Naive B cell (primary cell): ENCODE results near the gene CDH23. TPM values are rescaled to one million over a fixed set of nuclear protein-coding genes. Genes with fewer than 3 reads are reported as not detected.

Source experiments
- ATAC-seq, 2 donors: fragments of 150-1000 bp; cut with Tn5 transposase; 2 replicates each; pipeline ENCODE4 v1.10.0; 2021; ENCODE audit warnings: low read depth in 2 of 2, mild to moderate bottlenecking in 2 of 2, moderate library complexity in 2 of 2
- DNase-seq: peaks from one replicate; pipeline ENCODE4 v3.0.0; 2022
- H3K27ac Mint-ChIP-seq, 6 donors: one replicate each; pipeline ENCODE4 v1.8.0; 2020 to 2022; ENCODE audit warnings: mild to moderate bottlenecking in 6 of 6, mixed read lengths in 6 of 6, moderate library complexity in 5 of 6, inconsistent platforms in 2 of 6
- H3K27me3 Mint-ChIP-seq, 3 donors: one replicate each; pipeline ENCODE4 v1.8.0; 2021 to 2022; ENCODE audit warnings: mixed read lengths in 3 of 3, mild to moderate bottlenecking in 1 of 3
- H3K36me3 Mint-ChIP-seq, 2 donors: one replicate each; pipeline ENCODE4 v1.8.0; 2020 to 2022; ENCODE audit warnings: mixed read lengths in 2 of 2, inconsistent platforms in 1 of 2, mild to moderate bottlenecking in 1 of 2
- H3K4me1 Mint-ChIP-seq, 3 donors: one replicate each; pipeline ENCODE4 v1.8.0; 2020 to 2022; ENCODE audit warnings: mixed read lengths in 3 of 3, inconsistent platforms in 1 of 3, mild to moderate bottlenecking in 1 of 3, moderate library complexity in 1 of 3
- H3K4me3 Mint-ChIP-seq, 8 donors: one replicate each; pipeline ENCODE4 v1.8.0; 2020 to 2022; ENCODE audit warnings: mild to moderate bottlenecking in 8 of 8, mixed read lengths in 8 of 8, moderate library complexity in 8 of 8, inconsistent platforms in 2 of 8
- H3K9me3 Mint-ChIP-seq, 7 donors: one replicate each; pipeline ENCODE4 v1.8.0; 2020 to 2022; ENCODE audit warnings: mixed read lengths in 7 of 7, mild to moderate bottlenecking in 5 of 7, inconsistent platforms in 2 of 7, moderate library complexity in 1 of 7
- polyA plus RNA-seq, 6 donors: library from polyadenylated mRNA; unstranded; fragments of 300-500 nt; fragmentation: Illumina TruSeq; gene quantifications; one replicate each; pipeline ENCODE4 v1.2.3, GENCODE V29; 2021; ENCODE audit warnings: low read depth in 6 of 6

Gene CDH23
- polyA plus RNA-seq, 6 donors from 2014 or later: 0.05 to 0.62 (median 0.21) TPM; not detected in 2

DNA sequence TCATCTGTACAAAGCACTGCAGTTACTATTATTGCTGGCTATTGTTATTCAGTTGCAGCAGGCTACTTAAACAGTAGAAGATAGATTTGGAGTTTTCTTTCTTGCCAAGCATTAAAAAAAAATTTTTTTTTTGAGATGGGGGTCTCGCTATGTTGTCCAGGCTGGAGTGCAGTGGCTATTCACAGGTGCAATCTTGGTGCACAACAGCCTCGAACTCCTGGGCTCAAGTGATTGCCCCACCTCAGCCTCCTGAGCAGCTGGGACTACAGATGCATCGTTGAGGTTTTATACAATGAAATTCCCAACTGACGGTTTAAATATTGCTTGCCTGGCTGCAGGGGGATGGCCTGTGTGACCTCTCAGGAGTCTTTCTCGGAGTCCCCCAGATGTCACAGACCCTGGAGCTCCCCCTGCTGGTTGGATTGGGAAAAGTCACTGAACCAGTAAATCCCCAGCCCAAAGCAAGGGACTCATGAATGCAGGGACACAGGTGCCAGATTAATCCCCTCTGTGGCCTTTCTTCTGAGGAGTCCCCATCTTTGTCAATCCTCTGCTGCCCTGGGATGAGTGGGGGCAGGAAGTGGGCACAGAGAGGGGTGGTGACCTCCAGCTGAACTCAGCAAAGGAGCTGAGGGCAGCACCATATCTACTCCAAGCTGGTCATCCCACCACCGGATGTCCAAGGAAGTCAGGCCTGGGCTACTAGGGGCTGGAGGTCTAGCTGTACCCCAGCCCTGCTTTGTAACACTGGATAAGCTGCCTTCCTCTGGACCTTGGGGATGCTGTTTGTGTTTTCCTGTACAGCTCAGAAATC, 173.3 kb downstream of the CDH23 start:
- no peaks in the 10 kb centered on the region for H3K9me3 Mint-ChIP-seq
- DNase-seq (peak; percentile 57), ATAC-seq (peak in 1 of 2 donors; percentile 56)
- no peak overlapping the region for H3K4me3 Mint-ChIP-seq
- peaks cover 4 to 13% (median 6%) of the 10 kb centered on the region in 3 donors for H3K27me3 Mint-ChIP-seq
- peaks cover 0 to 5% (median 0%) of the 10 kb centered on the region in 3 donors for H3K4me1 Mint-ChIP-seq
- H3K36me3 Mint-ChIP-seq: no peaks in the 10 kb centered on the region
- H3K27ac Mint-ChIP-seq: no peak overlapping the region

DNA sequence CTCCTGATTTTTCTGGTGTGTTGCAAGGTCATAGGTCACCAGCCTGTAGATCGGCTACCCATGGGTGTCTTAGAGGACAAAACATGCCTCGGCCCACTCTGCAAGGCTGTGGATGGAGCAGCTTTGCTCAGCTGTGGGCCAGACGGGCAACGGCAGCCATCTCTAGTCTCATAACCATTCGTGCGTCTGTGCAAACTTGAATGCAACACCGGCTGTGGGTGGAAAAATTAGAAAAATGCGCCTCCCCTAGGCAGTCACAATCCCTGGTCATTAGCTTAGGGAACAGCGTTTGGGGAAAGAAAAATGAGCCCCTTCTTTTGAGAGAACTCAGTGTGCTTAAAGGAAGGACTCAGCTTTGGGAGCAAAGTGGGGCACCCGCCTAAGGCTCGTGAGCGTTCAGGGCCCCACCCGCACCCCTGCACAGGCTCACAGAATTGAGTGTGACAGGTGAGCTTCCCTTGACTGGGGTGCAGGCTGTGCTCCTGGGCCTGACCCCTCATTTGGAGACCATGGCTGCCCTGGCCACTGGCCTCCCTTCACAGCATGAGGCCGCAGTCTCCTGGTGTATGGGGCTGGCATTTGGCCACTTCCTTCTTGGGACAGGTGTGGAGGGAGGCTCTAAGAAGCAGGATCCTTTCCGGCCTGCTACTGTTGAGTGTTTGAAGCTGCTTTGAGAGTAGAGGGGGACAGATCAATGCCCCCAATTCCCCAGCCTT, 174.9 kb downstream of the CDH23 start:
- Mint-ChIP-seq H3K27me3 (peaks cover 0 to 4% (median 4%) of the 10 kb centered on the region in 3 donors), H3K27ac (no peak overlapping the region), H3K4me1 (peaks cover 0 to 5% (median 0%) of the 10 kb centered on the region in 3 donors), H3K9me3 (no peaks in the 10 kb centered on the region), H3K36me3 (no peaks in the 10 kb centered on the region), H3K4me3 (no peak overlapping the region)
- ATAC-seq: no peak
- no peak for DNase-seq

DNA sequence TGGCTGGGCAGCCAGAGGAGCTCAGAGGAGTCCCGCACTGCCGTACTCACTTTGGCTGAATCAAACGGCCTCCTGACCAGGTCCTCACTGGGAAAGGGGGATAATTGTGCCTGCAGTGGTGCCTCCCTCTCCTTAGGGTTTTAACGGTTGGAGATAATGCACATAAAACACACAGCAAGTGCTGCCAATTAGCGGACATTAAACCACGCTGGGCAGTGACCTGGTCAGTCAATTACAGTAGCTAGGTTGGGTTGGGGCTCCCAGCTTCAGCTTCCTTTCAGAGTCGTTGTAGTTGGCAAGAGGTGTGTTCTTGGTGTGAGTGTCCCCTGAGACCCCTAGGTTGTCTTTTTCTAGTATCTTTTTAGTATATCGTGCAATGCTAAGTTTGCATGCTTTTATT, 176.2 kb downstream of the CDH23 start:
- H3K36me3 Mint-ChIP-seq: no peaks in the 10 kb centered on the region
- DNase-seq: no peak
- ATAC-seq: no peak
- no peaks in the 10 kb centered on the region for H3K9me3 Mint-ChIP-seq
- no peak overlapping the region for H3K4me3 Mint-ChIP-seq
- peaks cover 0 to 5% (median 0%) of the 10 kb centered on the region in 3 donors for H3K4me1 Mint-ChIP-seq
- H3K27ac Mint-ChIP-seq: no peak overlapping the region
- H3K27me3 Mint-ChIP-seq: peaks cover 0 to 12% (median 4%) of the 10 kb centered on the region in 3 donors

DNA sequence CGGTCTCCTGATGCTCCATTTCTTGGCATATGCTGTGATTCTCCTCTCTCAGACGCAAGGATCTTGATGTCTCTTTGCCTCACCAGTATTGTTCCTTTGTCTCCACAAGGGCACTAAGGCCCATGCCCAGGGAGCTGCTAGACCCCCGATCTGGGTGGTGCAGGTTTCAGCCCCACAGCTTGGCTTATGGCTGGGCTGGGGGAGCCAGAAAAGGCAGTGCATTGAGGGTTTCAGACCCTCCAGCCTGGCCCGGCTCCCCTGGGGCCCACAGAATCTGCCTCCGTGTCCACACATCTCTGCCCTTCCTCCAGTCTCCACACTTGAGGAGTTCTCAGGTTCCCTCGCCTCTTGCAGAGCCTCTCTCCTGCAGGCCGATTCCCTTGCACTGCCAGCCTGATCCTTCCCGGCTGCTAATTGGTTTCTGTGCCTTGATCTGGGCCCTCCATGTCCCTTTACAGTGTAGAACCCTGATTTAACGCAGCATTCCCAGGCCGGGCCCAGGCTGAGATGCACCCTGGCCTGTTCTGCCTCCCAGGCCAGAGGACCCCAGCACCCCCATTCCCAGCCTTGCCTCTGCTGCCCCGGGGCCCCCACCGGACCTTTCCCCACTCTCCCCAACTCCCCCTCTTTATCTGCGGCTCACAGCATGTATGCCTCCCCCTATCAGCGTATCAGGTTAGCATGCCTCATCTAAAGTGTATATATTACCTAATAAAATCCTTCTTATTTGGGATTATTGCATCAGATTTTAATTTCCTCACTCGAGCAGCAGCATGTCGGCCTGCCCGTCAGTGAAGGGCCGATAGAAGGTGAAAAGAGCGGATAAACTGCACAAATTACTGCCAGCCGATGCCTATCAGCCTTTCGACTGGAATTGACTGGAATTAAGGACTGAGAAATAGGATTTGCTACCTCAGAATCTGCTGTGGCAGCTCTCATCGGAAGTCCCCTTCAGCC, 177.1 kb downstream of the CDH23 start:
- Mint-ChIP-seq H3K27ac (no peak overlapping the region), H3K27me3 (peaks cover 0 to 20% (median 4%) of the 10 kb centered on the region in 3 donors), H3K9me3 (no peaks in the 10 kb centered on the region), H3K4me3 (no peak overlapping the region), H3K4me1 (peaks cover 0 to 5% (median 0%) of the 10 kb centered on the region in 3 donors), H3K36me3 (no peaks in the 10 kb centered on the region)
- no peak for DNase-seq
- ATAC-seq: no peak

DNA sequence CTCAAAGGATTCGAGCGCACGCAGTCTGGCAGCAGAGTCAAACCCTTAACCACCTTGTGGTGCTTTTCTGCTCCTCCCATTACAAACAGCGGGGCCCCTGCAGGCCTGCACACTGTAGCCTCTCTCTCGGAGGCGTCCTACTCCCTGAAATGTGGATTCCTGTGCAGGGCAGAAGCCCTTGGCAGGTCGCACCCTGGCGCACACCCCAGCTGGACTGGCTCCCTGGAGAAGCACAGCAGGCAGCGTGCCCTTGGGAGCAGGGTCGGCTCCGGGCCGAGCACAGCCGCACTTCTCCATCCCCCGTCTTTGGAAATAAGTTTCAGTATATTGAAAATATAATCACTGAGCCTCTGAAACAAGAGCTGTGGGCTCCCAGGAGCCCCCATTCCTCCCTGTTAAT, 178.7 kb downstream of the CDH23 start:
- Mint-ChIP-seq H3K36me3 (no peaks in the 10 kb centered on the region), H3K27ac (no peak overlapping the region), H3K4me1 (peaks cover 0 to 5% (median 0%) of the 10 kb centered on the region in 3 donors), H3K9me3 (no peaks in the 10 kb centered on the region), H3K4me3 (no peak overlapping the region), H3K27me3 (peaks cover 0 to 28% (median 4%) of the 10 kb centered on the region in 3 donors)
- DNase-seq (no peak), ATAC-seq (no peak)

DNA sequence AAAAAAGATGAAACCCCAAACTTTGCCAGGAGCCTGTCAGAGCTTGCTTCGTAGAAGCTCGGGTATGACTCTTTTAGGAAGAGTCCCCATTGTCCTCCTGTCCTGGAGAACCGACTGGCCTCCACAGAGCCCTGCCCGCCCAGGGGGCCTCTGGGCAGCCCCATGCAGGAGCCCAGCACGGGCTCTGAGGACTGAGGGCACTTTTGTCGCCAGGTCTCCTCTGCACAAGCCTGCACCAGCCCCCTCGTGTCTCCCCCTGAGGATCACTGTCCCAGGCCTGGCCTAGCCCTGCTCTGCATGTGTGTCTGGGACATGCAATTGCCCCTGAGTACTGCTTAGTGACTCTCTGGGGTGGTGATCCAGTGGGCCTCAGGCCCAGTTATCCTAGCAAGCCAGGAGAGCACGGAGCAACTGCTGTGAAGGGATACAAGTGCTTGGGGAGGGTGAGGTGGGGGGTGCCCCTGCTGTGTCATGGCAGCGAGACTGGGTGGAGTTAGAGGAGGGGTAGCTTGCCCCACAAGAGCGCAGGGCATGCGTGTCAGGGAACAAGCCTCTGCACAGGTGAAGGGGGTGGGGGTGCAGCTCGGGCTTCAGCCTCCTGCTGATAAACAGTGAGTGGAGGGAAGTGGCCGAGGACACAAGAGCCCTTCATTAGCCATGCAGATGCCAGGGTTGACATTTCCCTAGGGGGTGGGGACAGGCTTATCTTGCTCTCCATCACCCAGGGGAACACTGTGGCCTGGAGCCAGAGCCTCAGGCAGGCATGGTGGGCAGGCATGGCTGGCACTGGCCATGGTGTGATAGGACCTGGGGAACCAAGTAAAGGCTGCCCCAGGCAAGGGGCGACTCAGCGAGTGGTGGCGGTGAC, 179.4 kb downstream of the CDH23 start:
- no peak for DNase-seq
- Mint-ChIP-seq H3K36me3 (no peaks in the 10 kb centered on the region), H3K4me3 (no peak overlapping the region), H3K4me1 (no peaks in the 10 kb centered on the region), H3K27ac (peak overlapping the region in 1 of 6 donors; percentile 44), H3K27me3 (peaks cover 0 to 25% (median 4%) of the 10 kb centered on the region in 3 donors), H3K9me3 (no peaks in the 10 kb centered on the region)
- ATAC-seq: no peak

DNA sequence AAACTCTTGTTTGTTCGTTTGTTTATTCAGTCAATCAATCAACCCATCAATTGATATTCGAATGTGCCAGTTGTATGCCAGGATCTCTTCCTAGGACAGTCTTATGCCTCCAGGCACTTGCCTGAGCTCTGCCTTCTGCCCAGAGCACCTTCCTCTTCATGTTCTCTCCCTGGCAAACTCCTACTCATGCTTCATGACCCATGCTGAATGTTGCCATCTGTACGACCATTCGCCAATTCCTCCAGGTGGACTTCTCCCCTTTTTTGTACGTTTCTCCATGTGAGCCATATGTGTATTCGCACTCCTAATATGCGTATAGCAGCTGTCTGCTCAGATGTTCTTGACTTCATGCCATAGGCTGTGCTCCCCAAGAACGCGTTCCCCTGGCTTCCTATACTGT, 180.1 kb downstream of the CDH23 start:
- Mint-ChIP-seq H3K36me3 (no peaks in the 10 kb centered on the region), H3K9me3 (no peaks in the 10 kb centered on the region), H3K27ac (peak overlapping the region in 1 of 6 donors; percentile 48), H3K27me3 (peaks cover 0 to 25% (median 4%) of the 10 kb centered on the region in 3 donors), H3K4me1 (no peaks in the 10 kb centered on the region), H3K4me3 (no peak overlapping the region)
- DNase-seq (no peak), ATAC-seq (no peak)

DNA sequence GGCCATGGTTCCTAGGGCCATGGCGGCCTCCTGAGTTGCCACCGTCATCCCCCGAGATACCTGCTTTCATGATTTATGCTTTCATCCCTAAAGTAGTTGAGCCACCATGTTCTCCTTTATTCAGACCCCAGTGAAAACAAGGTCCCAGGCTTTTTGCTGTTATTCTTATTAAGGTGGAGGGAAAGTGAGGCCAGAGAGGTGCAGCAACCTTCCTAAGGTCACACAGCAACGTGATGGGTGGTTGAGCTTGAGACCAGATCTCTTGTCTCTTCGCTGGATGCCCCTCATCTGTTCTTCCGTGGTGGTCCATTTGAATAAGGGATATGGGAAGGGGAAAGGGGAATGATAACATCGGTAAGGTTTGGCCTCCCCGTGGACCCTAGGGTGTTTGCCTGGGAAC, 180.6 kb downstream of the CDH23 start:
- Mint-ChIP-seq H3K27me3 (peaks cover 0 to 25% (median 4%) of the 10 kb centered on the region in 3 donors), H3K4me3 (no peak overlapping the region), H3K9me3 (no peaks in the 10 kb centered on the region), H3K36me3 (no peaks in the 10 kb centered on the region), H3K27ac (peak overlapping the region in 1 of 6 donors; percentile 42), H3K4me1 (no peaks in the 10 kb centered on the region)
- ATAC-seq (no peak), DNase-seq (no peak)

DNA sequence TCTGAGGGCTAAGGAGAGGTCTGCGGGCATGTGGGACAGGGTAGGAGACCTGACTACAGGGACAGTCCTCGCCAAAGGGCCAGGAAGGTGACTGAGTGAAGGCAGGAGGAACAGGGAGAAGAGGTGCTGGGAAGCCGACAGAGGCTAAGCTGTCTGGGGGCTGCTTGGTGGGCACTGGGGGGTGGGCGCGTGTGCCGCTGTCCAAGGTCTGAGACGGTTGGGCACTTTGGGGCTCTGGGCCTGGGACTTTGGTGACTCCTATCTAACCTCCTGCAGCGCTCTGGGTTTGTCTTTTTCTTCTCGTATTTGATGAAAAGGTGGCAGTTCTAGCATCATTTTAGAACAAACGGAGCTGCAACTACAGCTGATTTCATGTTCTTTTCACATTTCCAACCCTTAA, 181.3 kb downstream of the CDH23 start:
- Mint-ChIP-seq H3K4me3 (no peak overlapping the region), H3K36me3 (no peaks in the 10 kb centered on the region), H3K27me3 (peaks cover 0 to 30% (median 6%) of the 10 kb centered on the region in 3 donors), H3K27ac (peak overlapping the region in 1 of 6 donors; percentile 44), H3K4me1 (no peaks in the 10 kb centered on the region), H3K9me3 (no peaks in the 10 kb centered on the region)
- no peak for DNase-seq
- ATAC-seq: no peak

DNA sequence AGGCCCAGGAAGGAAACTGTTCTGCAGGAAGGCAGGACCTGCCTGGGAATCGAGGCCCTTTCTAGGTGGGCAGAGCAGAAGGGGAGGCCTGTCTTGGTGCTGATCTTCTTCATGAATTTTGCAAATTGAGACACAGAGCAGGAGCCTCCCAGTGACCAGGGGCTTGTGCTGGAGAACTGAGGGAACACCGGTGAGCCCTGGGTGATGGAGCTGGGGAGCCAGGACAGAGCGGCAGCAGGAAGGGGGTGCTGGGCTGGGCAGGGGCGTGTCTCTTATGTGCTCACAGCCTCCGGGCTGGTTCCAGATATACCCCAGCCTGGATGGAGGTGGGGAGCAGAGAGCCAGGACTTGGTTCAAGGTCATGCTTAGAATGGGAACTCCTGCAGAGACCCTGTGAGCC, 182.9 kb downstream of the CDH23 start:
- no peak for ATAC-seq
- no peaks in the 10 kb centered on the region for H3K9me3 Mint-ChIP-seq
- no peaks in the 10 kb centered on the region for H3K36me3 Mint-ChIP-seq
- H3K27me3 Mint-ChIP-seq: peaks cover 0 to 30% (median 8%) of the 10 kb centered on the region in 3 donors
- H3K4me3 Mint-ChIP-seq: no peak overlapping the region
- H3K4me1 Mint-ChIP-seq: no peaks in the 10 kb centered on the region
- DNase-seq: no peak
- H3K27ac Mint-ChIP-seq: no peak overlapping the region

DNA sequence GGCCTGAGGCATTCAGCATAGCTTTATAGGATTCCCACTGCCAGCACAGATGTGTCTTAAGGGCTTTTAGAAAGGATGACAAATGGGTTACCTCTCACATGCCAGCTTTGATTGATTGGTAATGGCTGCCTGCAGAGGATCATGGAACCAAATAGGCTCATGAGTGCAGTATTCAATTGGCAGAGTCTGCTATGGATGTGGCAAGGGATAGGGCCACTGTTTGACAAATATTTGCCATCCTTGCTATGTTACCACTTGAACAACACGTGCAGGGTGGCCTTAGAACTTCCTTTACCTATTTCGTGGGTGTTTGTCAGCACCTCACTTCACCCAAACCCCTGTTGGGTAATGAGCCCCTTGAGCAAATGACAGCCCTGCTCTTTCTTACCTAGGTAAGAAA, 183.7 kb downstream of the CDH23 start:
- H3K27ac Mint-ChIP-seq: no peak overlapping the region
- H3K4me3 Mint-ChIP-seq: no peak overlapping the region
- no peak for ATAC-seq
- peaks cover 0 to 30% (median 8%) of the 10 kb centered on the region in 3 donors for H3K27me3 Mint-ChIP-seq
- no peaks in the 10 kb centered on the region for H3K36me3 Mint-ChIP-seq
- no peaks in the 10 kb centered on the region for H3K9me3 Mint-ChIP-seq
- H3K4me1 Mint-ChIP-seq: no peaks in the 10 kb centered on the region
- DNase-seq: no peak

DNA sequence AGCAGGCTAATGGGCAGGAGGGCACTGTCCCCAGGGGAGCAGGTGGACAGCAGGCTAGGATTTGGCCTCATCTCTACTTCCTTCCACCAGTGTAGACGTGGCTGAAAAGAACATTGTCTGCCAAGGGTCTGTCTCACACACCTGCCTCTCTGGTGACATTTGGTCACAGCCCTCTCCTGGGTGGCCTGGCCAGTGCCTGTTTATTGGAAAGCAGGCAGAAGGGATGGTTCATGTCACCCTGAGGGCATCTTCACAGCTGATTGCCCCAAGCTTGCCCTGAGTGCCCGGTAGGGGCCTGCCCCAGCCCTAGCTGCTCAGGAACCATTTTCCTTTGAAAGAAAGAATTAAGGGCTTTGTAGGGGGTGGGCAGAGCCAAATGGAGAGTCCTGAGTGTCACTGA, 184.2 kb downstream of the CDH23 start:
- DNase-seq (no peak), ATAC-seq (no peak)
- Mint-ChIP-seq H3K27ac (no peak overlapping the region), H3K4me1 (no peaks in the 10 kb centered on the region), H3K36me3 (no peaks in the 10 kb centered on the region), H3K9me3 (no peaks in the 10 kb centered on the region), H3K27me3 (peaks cover 0 to 30% (median 8%) of the 10 kb centered on the region in 3 donors), H3K4me3 (no peak overlapping the region)
